AG09319 (cell line): ENCODE measurements around the gene OOSP1.
A peak's percentile ranks its signal among the peaks of the same experiment; 100 is the strongest.
"Not testable (repeated sequence)": the region's sequence is repeated elsewhere in the genome, so short reads cannot be mapped to it uniquely, and the experiment has no call there.

Source experiments
- DNase-seq: peaks from one replicate; pipeline ENCODE4 v3.0.0-alpha.2; 2010; ENCODE audit warnings: low read depth; ENCODE audit errors: extremely low read depth
- TF ChIP-seq, protein P1 (sequence below): IDR thresholded peaks from 2 replicates; pipeline ENCODE4 v1.5.1; 2011; ENCODE audit warnings: low read depth, mild to moderate bottlenecking, inconsistent platforms, low read length, moderate library complexity

The OOSP1 gene

GRCh38 chr11:59901306-59901705 is 36.9 kb upstream of the OOSP1 start:
- DNase-seq = no peak
- TF ChIP-seq, protein P1, sequence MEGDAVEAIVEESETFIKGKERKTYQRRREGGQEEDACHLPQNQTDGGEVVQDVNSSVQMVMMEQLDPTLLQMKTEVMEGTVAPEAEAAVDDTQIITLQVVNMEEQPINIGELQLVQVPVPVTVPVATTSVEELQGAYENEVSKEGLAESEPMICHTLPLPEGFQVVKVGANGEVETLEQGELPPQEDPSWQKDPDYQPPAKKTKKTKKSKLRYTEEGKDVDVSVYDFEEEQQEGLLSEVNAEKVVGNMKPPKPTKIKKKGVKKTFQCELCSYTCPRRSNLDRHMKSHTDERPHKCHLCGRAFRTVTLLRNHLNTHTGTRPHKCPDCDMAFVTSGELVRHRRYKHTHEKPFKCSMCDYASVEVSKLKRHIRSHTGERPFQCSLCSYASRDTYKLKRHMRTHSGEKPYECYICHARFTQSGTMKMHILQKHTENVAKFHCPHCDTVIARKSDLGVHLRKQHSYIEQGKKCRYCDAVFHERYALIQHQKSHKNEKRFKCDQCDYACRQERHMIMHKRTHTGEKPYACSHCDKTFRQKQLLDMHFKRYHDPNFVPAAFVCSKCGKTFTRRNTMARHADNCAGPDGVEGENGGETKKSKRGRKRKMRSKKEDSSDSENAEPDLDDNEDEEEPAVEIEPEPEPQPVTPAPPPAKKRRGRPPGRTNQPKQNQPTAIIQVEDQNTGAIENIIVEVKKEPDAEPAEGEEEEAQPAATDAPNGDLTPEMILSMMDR = no peak

GRCh38 chr11:59903569-59903968 is 34.7 kb upstream of the OOSP1 start:
- DNase-seq = not testable (repeated sequence)

DNA sequence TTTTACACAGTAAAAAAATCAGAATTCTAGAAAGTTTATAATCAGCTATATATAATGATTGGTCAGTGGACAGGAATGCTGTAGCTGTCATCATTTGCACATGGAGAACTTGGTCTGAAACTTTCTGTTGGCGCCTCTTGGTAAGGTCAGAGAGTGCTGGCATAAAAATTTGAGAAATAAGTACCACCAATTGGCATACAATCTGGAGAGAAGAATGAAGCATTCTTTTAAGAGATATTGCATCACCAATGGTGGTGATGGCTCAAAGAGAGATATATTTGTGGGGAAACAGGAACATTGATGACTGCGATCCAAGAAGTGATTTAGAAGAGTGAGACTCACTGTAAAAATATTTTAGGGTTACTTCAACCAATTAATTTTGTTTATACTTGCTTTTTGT is 19.8 kb upstream of the OOSP1 start:
- TF ChIP-seq, protein P1 = no peak
- no peak for DNase-seq

DNA sequence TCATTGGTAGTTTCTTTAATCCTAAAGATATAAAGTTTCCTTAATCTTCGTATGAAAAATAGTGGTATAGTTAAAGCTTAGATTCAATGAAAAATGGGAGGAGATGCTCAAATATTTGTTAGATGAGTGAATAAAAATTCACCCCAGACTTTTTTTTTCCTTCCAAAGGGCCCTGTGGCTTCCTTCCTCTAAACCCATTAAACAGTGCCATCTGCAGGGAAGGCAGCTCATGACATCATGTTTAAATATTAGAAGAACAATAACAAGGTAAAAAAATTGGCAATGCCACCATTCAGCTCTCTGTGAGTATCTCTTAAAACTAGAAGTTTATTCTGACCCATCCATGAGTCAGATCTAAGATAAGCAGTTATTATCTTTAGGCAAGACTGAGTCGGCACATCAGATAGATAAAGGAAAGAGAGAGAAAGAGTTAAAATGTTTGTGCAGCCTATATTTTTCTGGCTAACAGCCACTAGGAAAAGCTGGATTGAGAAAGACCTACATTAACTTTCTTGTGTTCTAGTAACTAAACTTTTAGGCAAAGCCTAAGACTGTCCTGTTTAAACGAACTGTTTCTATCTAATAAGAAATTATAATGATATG is 19.1 kb upstream of the OOSP1 start:
- TF ChIP-seq, protein P1 = peak; percentile 1
- no peak for DNase-seq

DNA sequence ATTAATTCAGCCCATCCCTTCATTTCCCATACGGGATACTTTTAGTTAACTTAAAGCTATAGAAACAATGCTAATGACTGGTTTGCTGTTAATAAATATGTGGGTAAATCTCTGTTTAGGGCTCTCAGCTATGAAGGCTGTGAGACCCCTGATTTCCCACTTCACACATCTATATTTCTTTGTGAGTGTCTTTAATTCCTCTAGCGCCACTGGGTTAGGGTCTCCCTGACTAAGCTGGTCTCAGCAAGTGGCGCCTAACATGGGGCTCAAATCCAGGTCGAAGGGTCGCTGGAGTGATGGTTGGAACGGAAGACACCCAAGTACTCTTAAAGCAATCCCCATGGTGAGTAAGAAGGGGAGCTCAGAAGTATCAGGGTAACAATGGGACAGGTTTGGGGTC is 14.4 kb upstream of the OOSP1 start:
- TF ChIP-seq, protein P1 = no peak
- DNase-seq = no peak

DNA sequence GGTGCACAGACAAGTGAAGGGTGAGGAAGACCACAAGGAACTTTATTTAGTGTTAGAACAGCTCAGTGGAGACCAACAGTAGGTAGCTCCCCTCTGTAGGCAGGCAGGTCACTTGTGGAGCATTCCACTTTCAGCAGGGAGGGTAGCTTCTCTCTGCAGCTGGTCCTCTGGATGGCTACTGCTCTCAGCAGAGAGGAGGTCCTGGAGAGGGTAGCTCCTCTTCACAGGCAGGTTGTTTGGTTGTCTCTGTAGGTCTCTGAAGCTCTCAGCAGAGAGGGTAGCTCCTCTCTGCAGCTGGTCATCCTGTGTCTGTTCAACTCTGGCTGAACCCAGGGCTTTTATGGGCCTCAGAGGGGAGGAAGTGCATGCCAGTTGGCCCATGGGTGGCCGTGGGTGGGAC is 6.5 kb upstream of the OOSP1 start:
- DNase-seq = no peak
- TF ChIP-seq, protein P1 = no peak

- TF ChIP-seq, protein P1 = no peak
- no peak for DNase-seq
These were observed 486 bp downstream of the OOSP1 start for GRCh38 chr11:59938718-59939117.

- TF ChIP-seq, protein P1 = no peak
- no peak for DNase-seq
These were observed 1.2 kb downstream of the OOSP1 start for GRCh38 chr11:59939482-59939881.
